G401 (cell line): Measurements from ENCODE around the gene CDK5. TPM values are rescaled to one million over a fixed set of nuclear protein-coding genes. Genes with fewer than 3 reads are reported as not detected.

Source experiments
- DNase-seq: peaks from one replicate; pipeline ENCODE4 v3.0.0-alpha.2; 2015; ENCODE audit warnings: low spot score
- in situ Hi-C: cut with HindIII; loops from 2 replicates; pipeline ENCODE4 v1.10.0; 2016; ENCODE audit warnings: low sequenced_read_pairs, mixed read lengths
- total RNA-seq: library from RNA; depleted of rRNA; stranded (reverse); fragments of >200 nt; shearing (Covaris generic); gene quantifications from 2 replicates; pipeline ENCODE4 v1.2.3, GENCODE V29; 2014

Gene CDK5
- total RNA-seq, 1 experiment from 2014 or later, result 25.3 TPM

DNA sequence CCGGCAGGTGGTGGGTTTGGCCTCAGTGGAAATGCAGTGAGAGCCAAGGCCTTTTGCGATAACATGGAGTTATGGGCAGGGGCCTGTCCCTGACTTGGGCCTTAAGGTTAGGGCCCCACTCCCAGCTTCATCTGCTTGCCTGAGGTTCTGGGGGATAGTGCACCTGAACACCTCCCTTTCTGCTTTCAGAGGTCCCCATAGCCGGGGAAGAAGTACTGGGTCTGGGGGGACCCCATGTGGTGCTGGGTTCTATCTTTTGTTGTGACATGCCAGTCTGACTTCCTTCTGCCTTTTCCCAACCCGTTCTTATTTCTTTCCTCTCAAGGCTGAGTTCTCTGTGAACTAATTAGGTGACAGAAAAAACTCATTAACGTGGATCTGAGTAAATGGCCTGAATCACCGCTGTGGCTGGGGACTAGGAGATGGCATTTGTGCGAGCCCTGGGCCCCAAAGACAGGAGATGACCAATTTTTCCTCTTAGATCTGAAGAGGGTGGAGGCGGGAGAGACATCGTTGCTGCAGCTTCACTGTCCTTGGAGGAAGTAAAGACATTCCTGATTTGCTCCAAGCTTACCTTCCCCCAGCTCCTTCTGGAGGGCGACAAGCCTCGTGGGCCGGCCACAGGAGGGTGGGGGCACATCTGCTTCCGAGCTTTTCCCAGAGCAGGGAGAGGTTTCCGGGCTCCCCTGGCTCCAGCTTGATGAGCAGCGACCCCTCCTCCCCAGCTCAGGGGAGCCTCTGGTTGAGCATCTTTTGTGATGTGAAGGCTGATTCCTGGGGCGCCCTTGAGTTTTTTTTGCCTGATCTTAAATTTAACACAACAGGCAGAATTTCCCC, 30.5 kb upstream of the CDK5 start:
- DNase-seq, result no peak

DNA sequence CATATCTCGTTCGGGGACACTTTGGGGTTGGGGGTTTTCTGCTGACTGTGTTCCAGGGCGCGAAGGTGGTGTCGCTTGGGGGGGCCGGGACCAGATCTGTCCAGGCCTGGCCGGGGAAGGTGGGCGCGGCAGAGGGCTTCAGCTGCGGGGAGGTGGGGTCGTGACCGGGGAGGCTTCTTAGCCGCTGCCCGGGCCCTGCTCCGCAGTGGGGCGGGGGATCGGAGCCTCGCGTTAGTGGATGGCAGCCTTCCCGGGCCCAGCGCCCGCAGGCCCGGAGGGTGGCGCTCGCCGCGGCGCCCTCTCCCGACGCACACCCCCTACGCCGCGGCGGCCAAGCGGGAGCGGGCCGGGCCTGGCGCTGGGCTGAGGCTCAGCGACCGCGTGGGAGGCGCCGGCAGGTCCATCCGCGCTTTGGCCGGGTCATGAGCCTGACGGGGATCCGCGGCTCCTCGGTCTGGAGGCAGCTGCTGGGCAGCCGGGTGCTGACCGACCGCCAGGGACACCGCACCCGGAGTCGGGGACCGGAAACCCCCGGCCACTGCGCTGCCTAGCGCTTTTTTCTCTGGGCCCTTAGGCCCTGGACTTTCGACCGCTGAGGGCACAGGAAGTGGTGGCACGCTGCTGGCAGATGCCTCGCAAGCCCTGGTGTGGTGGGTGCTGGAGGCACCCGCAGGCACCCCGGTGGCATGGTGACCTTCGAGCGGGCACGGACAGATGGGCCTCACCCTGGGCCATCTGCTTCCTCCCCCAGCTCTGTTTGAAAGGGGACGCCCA, 29.7 kb upstream of the CDK5 start:
- in situ Hi-C loops, result no loop called here
- DNase-seq, result peak; percentile 45

More for the DNA sequence above, 30.5 kb upstream of the CDK5 start:
- in situ Hi-C loops, result no loop called here

DNA sequence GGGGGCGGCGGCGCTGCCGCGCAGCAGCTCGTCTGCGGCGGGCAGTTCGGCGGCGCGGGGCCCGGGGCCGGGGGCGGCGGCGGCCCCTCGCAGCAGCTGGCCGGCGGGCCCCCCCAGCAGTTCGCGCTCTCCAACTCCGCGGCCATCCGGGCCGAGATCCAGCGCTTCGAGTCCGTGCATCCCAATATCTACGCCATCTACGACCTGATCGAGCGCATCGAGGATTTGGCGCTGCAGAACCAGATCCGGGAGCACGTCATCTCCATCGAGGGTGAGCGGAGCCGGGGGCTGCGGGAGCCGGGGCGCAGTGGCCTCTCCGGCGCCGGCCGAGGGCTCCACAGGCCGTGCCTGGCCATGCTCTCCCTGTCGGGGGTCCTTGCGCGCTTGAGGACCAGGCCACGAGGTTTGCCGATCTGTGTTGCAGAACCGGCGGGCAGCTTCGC, 29.1 kb upstream of the CDK5 start:
- no peak for DNase-seq
- in situ Hi-C loops, result no loop called here

DNA sequence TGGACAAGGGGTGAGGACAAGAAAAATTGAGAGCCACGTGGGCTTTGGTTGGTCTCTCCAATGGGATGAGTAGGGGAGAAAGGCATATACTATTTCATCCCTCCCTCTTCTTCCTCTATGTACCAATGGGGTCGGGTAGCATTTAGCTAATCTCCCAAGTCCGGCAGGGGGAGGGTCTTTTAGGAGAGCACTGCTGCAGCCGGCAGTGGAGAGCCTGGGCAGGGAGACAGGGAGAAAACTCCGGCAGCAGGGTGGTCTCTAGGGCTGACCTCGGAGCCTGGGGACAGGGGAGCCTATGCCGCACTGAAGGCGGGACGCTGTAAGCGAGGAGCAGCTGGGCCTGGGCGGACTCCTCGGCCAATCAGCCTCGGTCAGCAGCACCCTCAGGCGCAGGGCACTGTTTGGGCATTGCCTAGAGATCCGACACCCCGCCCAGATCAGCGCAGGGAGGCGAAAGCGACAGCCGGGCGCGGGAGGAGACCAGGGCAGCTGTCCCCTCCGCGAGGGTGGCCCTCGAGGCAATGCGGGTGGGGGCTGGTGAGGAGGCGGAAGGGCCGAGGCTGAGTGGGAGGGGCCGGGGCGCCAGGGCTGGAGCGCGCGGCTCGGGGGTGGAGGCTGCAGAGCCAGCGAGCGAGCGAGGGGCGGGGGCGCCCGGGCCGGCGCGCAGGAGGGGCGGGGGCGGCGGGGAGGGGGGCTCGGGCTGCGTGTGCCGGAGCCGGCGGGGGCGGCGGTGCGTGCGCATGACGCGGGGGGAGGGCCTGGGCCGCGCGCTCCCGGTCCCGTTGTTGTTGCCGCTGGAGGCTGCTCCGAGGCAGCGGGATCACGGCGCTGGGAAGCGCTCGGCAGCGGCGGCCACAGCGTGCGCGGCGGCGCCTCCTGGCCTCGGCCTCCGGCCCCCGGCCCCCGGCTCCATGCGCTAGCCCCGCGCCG, 28.3 kb upstream of the CDK5 start, which contains the start of gene AGAP3:
AGAP3 (plus strand) TSS at position 785 of the 930 bp plus-strand sequence. CDS start 267 bp downstream, outside the sequence.
- peak; percentile 80 for DNase-seq
- in situ Hi-C loops, result no loop called here

DNA sequence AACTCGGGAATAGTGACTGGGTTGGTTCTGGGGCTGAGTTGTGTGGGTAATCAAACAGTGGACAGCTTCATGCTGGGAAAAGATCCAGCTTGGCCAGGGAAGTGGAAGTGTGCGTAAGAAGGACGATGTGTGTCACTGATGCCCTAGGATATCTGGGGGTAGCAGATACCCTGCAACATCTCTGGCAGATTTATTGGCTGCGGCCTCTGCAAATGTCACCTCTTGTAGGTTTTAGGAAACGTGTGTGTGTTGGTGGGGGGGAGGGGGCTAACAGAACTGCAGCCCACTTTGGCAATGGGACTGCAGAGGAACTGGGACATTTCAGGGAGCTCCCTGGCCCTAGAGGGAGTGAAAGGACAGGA, 27.6 kb upstream of the CDK5 start:
- DNase-seq, result no peak
- in situ Hi-C loops, result no loop called here

DNA sequence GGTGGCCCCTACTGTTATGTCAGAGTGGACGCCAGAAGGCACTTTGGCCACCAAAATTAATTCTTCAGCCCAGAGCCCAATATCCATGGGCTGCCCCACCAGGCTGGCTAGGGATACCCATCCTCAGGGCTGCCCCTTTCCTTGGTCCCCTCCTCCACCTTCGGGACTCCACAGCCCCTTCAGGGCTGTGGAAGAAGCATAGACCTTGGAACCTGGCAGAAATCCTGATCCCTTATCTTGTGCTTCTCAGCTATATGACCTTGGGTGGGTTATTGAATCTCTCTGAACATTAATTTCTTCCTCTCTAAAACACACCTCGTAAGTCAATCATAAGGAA, 26.1 kb upstream of the CDK5 start:
- in situ Hi-C loops, result no loop called here
- DNase-seq, result no peak

DNA sequence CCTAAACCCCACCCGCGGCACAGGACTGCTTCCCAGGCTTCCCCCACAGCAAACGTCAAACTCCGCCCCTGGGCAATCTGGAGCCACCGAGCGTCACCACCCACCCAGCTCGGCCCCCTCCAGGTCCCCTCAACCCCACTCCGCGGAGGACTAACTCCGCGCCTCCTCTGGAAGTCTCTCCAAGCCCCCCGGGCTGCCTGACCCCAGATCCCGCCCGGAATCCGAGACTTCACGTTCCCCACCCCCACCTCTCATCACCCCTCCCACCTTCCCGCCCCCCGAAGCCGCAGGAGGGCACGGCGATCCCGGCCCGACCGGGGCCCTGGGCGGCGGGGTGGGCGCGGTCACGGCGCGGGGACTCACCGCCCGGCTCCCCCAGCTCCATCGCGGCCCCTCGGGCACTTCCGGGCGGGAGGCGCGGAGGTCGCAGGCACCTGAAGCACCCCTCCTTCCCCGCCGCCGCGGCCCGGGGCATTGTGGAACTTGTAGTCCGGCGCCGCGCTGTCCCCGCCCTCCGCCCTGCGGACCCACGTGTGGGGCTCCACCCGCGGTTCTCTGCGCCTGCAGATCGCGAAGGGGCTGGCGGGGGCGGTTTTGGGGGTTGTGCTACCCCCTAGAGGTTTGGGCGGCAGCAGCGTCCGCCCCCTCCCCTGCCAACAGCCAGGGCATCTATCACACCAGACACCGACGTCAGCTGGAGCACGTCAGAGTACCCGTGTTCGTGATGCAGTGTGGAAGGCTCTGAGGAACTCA, 25.6 kb upstream of the CDK5 start, which contains the start of gene TMUB1:
TMUB1 (minus strand) TSS at position 423 of the 753 bp plus-strand sequence. CDS start 930 bp downstream, outside the sequence.
- in situ Hi-C loops, result no loop called here

DNA sequence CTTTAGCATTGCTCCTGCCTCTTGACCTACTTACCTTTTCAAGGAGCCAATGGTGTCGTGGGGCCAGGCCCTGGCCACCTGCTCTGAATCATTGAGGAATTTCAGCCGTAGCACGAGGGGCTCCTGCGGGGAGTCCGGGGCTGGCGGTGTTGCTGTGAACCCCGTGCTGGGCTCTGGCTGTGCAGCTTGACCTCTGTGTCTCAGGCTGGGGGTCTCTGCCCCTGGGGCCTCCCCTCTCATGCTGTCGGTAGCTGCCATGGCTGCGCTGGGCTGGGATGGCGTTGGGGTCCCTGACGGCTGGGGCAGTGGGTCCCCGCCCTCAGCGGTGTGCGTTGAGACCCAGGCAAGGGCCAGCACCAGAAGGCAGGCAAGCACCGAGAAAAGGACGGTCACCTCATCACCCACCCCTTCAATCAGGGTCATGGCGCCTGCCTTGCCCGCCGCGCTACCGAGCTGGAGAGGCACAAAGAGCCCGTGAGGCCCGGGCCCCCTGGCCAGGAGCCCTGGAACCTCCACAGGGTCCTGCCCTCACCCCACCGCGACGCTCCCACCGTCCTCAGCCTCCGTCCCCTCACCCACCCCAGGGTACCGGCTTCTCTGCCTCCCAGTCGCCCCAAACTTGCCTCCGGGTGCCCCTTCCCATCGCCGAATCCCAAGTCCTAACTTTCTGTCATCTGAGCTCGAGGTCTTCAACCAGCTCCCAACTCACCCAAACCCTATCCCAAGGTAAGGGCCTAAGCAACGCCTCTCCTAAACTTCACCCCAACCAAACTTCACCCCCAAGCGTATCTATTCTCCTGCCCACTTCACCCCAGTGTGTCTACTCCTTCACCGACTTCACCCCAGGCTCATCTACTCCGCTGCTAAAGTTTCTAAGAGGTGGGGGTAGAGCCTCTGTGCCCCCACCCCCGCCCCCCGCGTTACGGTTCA, 24.7 kb upstream of the CDK5 start:
- in situ Hi-C loops, result no loop called here
- no peak for DNase-seq

More for the DNA sequence above, 25.6 kb upstream of the CDK5 start, which contains the start of gene TMUB1:
- DNase-seq, result peak; percentile 77

DNA sequence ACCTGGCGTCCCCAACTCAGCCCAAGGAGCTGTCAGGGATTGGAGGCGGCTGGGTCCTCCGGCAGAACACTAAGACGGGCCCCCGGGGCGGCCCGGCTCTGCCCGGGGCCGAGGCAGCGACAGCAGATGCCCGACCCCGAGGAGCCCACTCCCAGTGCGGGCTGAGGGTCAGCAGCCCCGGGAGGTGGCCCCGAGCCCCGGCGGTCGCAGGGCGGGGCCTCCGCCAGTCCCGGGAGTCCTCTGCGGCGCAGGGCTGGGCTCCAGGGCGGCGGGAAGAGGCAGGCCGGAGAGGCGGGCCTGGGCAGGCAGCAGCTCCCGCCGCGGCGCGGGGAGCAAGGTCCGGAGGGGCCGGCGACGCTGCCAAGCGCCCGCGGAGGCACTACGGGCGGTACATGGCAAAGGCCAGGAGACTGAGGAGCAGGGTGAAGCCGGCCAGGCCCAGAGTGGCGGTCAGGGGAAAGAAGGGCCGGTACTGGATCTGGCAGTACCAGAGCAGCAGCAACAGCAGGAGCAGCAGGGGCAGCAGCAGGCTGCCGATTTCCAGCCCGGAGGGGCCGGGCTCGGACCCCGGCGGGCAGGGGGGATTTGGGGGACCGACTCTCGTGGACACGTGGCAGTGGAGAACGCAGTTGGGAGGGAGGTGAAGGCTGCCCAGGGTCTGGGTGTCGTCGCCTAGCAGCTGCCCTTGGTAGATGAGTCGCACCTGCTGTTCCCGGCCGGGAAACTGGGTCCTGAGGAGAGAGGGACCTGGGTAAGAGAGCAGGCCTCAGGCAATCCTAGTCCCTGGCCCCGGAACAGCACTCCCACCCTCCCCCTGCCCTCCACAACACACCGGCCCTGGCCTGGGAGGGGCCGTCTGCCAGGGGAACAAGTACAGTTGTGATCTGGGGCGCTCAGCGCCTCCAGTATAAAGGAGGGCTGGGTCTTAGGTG, 23.7 kb upstream of the CDK5 start:
- DNase-seq, result no peak
- in situ Hi-C loops, result no loop called here

DNA sequence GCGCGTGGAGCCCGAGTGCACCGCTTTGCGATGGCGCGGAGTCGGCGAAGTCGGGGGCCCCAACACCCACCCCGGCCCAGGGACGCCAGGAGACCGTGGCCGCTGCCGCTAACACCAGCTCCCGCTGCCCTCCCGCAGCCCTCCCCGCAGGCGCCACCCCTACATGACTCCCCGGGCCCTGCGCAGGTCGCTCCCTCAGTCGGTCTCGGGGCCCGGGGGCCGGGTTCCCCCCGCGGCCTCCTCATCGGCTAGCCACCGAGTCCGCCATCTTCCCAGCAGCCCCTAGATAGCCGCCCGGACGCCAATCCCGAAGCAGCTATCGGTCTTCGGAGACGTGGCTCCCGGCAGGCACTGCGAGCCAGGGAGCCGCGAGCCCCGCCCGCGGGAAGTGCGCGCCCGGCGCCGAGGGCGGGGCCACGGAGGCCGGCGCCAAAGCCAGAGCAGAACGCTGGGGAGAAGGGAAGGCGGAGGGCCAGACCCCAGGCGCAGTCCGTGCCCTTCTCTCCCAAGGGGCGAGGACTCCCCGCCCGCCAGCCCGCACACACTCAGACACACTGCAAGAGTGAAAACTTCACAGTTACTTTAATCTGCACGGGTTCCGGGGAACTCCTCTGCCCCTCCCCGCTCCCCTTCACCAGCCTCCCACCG, 22.9 kb upstream of the CDK5 start, which contains the start of gene FASTK:
FASTK (minus strand) TSS at position 288 of the 648 bp plus-strand sequence; CDS start at position 245, 43 bp downstream.
- in situ Hi-C loops, result no loop called here
- DNase-seq, result peak; percentile 93

DNA sequence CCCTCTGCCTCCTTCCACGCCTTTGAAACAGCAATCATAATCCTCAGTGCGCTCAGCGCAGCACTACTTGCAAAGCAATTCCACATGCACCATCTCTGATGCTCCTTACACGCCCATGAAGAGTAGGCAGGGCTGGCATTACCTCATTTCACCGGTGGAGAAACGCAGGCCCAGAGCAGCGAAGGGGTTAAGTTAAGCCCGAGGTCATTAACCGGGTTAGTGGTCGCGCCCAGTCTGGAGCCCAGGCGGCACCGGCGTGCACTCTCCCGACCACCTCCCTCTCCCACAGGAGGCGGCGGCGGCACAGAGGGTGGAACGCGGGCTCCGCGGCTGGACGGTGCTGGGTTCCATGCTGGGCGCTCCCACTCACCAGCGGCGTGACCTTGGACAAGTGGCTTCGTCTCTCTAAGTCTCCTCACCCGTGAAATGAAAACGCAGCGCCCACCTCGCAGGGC, 22.4 kb upstream of the CDK5 start:
- in situ Hi-C loops, result no loop called here
- no peak for DNase-seq

DNA sequence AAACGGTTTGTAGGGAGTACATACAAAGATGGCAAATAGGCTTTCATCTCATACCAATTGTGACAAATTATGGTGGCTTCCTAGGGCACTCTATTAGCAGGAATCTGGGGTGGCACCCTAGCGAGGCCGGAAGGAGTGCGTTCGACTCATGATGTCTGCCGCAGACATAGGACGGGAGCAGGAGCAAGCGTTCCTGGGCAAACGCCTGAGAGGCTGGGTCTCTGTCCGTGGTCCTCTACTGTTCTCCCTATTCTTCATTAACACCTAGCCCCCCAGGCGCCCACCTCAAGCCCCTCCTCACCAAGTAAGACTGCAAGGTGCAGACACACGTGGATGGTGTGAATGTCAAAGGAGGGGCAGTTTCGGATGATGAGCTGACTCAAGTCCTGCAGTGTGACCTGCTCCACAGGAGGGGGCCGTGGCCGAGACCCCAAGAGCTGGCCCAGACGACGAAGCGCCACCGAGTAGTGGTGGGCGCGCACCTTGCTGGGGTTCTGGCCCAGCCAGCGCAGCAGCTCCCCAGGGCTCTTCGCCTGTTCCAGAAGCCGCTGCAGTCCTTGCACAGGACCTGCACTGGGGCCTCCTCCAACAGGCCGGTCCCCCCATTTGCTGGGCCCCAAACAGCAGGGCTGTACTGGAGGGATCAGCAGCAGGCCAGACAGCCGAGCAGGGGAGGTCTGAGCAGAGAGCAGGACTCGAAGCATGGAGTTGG, 21.7 kb upstream of the CDK5 start:
- in situ Hi-C loops, result no loop called here

DNA sequence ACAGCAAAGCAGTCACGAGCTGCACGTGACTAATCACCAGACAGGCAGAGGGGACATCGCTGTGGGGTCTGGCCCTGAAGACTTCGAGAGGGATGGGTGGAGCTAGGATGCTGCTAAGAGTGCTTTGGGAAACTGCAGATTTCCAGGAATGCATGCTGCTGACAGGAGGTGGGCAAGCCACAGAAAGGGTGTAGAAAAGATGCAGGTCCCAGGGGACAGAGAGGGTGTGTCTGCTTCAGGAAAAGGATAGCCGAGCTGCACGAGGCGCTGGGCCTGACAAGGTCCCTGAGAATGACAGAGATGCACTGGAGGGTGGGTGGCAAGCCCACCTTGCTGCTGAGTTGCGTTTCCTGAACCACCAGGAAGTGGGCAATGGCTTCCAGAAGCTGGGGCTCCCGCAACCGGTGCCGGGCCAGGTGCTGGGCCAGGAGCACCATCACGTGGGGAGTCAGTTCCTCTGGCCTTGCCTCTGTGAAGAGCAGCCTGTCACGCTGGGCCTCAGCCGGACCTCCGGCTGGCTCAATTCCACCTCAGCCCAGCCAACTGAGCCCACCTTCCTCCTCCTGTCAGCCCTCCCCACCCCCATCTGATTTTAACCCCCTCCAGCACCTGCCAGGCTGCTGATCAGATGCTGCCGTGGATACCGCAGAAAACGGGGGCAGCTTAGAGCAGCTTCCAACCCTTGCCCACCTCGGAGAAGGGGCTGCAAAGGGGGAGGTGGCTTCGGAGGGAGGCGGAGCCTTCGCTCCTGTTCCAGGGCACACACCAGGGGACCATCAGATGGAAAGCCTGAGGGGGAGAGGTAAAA, 20.7 kb upstream of the CDK5 start:
- in situ Hi-C loops, result no loop called here
- peak; percentile 69 for DNase-seq

More for the DNA sequence above, 21.7 kb upstream of the CDK5 start:
- DNase-seq, result no peak

DNA sequence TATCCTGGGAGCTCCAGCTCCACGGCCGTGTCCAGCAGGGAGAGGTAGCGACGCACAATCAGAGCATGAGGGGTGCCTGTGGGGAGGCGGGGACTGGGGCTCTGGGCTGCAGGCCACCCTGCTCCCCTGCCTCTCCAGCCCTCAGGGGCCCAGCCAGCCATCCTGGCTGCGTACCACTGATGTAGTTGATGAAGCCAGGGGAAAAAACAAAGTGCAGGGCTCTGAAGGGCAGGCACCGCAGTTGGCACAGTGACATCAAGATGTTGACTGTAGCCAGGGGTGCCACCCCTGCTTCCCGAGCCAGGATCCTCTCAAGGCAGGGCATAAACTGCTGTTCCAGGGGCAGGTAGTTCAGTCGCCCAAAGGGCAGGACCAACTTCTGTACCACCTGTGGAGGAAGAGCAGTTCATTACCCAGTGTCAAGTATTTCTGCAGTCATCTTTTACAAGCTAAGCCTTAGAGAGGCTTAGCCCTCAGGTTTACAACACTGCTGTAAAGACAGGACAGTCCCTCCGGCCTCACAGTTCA, 20.1 kb upstream of the CDK5 start:
- in situ Hi-C loops, result no loop called here
- DNase-seq, result no peak
